Stimulated activated CD8-positive, alpha-beta memory T cell treated with anti-CD3 and anti-CD28 coated beads, Interleukin-7, amount 100 ng/mL, for 1 hour (primary cell): ENCODE measurements around the gene RASGRP3.

Experiments used
- DNase-seq, 2 donors: peaks; one replicate each; pipeline ENCODE4 v3.0.0-alpha.2; 2020; ENCODE audit warnings: low read depth in 2 of 2

RASGRP3 gene

GRCh38 chr2:33491441-33492084 lies 15.1 kb downstream of the RASGRP3 start:
- DNase-seq: no peak

GRCh38 chr2:33492399-33493134 lies 16.1 kb downstream of the RASGRP3 start:
- no peak for DNase-seq

- no peak for DNase-seq
Observed at GRCh38 chr2:33494155-33494779, 17.8 kb downstream of the RASGRP3 start.

GRCh38 chr2:33494877-33495641 lies 18.6 kb downstream of the RASGRP3 start:
- no peak for DNase-seq

GRCh38 chr2:33495683-33496082 lies 19.2 kb downstream of the RASGRP3 start:
- DNase-seq: no peak

GRCh38 chr2:33496150-33496549 lies 19.7 kb downstream of the RASGRP3 start:
- DNase-seq: no peak

GRCh38 chr2:33496726-33497125 lies 20.3 kb downstream of the RASGRP3 start:
- no peak for DNase-seq

- DNase-seq: no peak
Observed at GRCh38 chr2:33497221-33497650, 20.8 kb downstream of the RASGRP3 start.

GRCh38 chr2:33498291-33498956 lies 22.0 kb downstream of the RASGRP3 start:
- DNase-seq: no peak

- DNase-seq: no peak
Observed at GRCh38 chr2:33500177-33500576, 23.7 kb downstream of the RASGRP3 start.

GRCh38 chr2:33502025-33502424 lies 25.6 kb downstream of the RASGRP3 start:
- DNase-seq: no peak

- no peak for DNase-seq
Observed at GRCh38 chr2:33503002-33503401, 26.6 kb downstream of the RASGRP3 start.

- no peak for DNase-seq
Observed at GRCh38 chr2:33505966-33506365, 29.5 kb downstream of the RASGRP3 start.

- DNase-seq: no peak
Observed at GRCh38 chr2:33509908-33510585, 33.6 kb downstream of the RASGRP3 start.

GRCh38 chr2:33510586-33510968 lies 34.1 kb downstream of the RASGRP3 start:
- DNase-seq: no peak

- DNase-seq: no peak
Observed at GRCh38 chr2:33511141-33511540, 34.7 kb downstream of the RASGRP3 start.

- no peak for DNase-seq
Observed at GRCh38 chr2:33512112-33512511, 35.7 kb downstream of the RASGRP3 start.

GRCh38 chr2:33513480-33513879 lies 37.0 kb downstream of the RASGRP3 start:
- no peak for DNase-seq

GRCh38 chr2:33516456-33516995 lies 40.1 kb downstream of the RASGRP3 start:
- DNase-seq: no peak

- no peak for DNase-seq
Observed at GRCh38 chr2:33518200-33518599, 41.8 kb downstream of the RASGRP3 start.

- no peak for DNase-seq
Observed at GRCh38 chr2:33518929-33519328, 42.5 kb downstream of the RASGRP3 start.
